CD4-positive, alpha-beta T cell treated with Interleukin-15 for 4 hours (primary cell): ENCODE measurements around the gene IGF2R.

Experiments used
- DNase-seq: peaks from one replicate; pipeline ENCODE4 v3.0.0-alpha.2; 2020; ENCODE audit warnings: low spot score

Gene IGF2R

DNA sequence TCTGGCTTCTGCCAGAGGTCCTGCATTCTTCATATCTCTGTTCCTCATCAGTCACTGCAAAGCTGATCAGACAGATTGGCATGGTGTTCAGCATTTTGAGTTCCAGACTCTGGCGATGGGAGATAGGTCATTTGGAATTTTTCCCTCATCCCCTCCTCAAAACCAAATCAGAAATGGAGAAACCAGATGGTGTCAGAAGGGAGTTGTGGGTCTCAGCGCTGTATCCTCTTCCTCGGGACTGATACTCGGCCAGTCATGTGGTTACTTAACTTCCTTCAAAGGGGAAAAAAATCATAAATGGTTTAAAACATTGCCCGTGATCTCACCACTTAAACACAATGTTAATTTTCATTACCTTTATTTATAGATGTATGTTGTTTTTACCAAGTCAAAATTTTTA is 75.8 kb downstream of the IGF2R start:
- DNase-seq: no peak

DNA sequence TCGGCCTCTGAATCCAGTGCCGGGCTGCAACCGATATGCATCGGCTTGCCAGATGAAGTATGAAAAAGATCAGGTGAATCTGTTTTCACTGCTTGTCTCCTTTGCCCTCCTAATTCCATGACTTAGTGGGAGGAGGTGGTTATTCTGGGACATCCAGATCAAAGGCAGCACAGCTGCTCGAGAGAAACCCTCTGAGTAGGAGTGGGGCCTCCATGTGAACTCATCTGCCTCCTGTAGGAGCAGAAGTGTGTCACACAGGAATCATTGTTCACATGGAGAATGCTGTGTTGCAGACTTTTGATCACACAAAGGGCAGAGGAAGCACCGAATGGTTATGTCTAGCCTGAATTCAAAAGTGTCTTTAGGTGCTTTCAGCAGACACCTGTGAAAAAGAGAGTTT is 79.6 kb downstream of the IGF2R start:
- DNase-seq: no peak

DNA sequence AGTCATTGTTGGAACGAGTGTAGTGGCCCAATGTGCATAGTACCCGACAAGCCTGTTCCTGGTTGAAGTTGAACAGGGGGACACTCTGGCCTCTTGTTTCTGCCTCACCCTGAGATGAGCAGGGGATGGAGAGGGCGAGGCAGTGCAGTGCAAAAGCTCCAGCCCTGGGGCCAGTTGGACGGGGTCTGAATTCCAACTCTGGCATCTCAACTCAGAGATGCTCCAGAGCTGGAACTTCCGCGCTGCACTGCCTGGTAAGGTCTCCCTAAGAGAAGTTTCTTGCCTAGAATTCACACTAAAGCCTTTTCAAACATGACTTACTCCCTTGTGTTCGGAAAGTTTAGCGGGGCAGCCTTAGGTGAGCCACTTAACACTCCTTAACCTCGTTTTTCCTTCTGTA is 80.5 kb downstream of the IGF2R start:
- no peak for DNase-seq

DNA sequence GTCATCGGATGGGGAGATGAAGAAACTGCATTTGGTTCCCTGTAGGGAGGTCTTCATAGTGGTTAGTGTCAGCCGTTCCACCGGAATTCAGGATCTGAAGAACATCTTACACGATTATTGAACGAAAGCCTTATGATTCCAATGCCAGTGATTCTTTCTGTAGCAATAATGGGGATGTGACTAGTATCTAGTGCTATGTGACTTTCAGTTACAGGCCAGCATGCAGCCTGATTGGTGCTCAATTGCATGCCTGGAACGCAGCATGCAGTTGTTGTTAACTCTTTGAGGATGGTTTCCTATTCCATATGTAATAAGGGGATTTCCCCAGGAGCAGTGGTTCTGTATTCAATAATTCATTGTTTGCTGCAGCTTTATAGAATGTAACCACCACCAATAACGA is 81.1 kb downstream of the IGF2R start:
- no peak for DNase-seq

DNA sequence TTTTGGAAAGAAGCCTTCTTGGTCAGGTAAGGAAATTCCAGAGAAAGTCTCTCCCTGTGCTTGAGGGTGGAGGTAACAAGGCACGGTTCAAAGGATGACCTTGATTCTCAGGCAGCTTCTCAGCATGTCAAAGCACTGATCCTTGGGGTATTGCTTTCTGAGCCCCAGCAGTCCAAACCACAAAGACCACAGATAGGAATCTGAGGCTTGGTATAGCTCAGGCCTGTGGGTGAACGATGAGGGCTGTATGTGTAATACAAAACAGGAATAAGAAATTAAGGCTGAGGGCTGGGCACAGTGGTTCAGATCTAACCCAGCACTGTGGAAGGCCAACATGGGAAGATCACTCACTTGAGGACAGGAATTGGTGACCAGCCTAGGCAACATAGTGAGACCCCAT is 82.5 kb downstream of the IGF2R start:
- no peak for DNase-seq

- DNase-seq: no peak
These were observed 85.4 kb downstream of the IGF2R start for GRCh38 chr6:160054271-160054670.

DNA sequence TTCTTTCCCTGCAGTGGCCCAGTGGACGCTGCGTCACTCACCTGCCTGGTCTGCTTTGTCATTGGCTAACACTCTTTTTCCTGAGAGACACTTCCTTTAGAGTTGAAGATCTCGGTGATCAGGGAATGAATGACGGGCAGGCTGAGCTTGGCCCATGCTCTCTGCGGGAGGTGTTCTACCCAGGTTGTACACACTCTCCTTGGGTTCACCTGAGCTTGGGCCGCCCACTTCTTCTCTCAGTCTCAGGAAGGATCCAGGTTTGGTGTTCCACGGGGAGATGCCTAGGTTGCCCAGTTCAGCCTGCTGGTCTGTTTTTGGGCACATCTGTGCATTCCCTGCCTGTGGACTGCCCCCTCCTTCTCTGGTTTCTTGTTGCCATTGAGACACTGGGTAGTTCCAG is 86.0 kb downstream of the IGF2R start:
- no peak for DNase-seq

- DNase-seq: no peak
These were observed 86.5 kb downstream of the IGF2R start for GRCh38 chr6:160055378-160055777.

- DNase-seq: no peak
These were observed 86.9 kb downstream of the IGF2R start for GRCh38 chr6:160055813-160056212.

GRCh38 chr6:160057080-160057479 is 88.2 kb downstream of the IGF2R start:
- no peak for DNase-seq

- no peak for DNase-seq
These were observed 89.8 kb downstream of the IGF2R start for GRCh38 chr6:160058603-160059215.

DNA sequence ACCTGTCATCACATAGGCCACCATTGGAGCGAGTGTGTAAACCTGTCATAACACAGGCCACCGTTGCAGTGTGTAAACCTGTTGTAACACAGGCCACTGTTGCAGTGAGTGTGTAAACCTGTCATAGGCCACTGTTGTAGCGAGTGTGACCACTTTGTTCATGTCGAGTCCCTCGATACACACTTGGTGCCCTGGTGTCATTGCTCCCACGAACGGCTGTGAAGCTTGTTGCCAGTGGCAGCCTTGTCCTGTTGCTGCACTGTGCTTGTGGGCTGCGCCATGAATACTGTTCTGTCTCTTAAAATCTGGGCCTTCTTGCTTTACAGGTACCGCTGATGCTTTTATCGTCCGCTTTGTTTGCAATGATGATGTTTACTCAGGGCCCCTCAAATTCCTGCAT is 91.3 kb downstream of the IGF2R start:
- DNase-seq: no peak

GRCh38 chr6:160060920-160061447 is 92.1 kb downstream of the IGF2R start:
- no peak for DNase-seq

- DNase-seq: no peak
These were observed 95.0 kb downstream of the IGF2R start for GRCh38 chr6:160063771-160064413.

DNA sequence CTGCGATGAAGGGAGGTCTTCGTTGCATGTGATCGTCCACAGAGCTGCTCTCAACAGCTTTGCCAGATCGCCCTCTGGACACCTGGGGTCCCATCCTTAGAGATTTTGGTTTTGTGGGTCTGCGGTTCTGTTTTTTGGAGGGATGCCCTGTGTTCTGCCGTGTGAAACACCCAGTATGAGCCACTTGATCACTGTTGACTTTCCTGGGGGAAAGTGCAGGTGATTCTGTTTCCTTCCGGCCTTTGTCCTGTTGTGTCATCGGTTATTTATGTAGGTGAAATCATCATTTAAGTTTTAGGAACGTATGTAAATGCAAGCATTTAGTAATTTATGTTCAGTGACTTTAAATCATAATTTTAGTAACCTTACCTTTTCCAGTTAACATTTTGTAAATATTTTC is 96.3 kb downstream of the IGF2R start:
- no peak for DNase-seq

DNA sequence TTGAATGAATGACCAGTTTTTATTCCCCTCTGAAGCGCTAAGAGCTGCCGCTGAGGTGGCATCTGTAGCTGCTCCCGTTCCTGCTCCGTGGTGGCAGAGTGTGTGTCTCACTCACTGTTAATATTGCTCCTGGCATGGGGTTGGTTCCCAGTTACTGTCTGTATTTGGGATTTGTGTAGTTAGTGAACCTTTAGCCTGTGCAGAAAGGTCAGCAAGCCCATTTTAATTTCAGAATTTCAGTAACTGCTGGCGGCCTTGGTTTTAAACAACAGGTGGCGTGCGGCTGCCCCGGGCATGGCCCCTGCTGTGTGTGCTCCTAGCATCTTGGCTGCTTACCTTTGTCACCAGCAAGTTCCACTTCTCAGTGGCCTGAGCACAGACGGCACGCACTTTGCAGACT is 98.7 kb downstream of the IGF2R start:
- DNase-seq: no peak

GRCh38 chr6:160068346-160068745 is 99.5 kb downstream of the IGF2R start:
- no peak for DNase-seq

DNA sequence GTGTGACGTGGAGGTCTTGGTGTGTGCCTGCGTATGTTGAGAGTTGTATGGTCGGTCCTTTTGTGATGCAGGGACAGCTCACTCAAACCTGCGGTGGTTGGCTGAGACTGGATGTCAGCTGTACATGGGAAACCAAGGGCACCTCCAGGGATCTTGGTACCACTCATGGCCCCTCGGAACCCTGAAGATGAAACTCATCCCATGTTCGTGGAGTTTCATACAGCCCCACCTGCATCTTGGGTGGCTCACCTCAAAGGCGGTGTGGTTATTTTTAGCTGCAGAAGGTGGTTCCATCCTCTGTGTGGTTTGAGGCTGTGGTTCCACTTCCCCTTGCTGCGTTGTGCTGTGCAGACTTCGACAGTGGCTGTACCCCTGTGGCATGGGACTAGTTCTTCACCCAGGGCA is 100.2 kb downstream of the IGF2R start:
- peak; percentile 39 for DNase-seq

DNA sequence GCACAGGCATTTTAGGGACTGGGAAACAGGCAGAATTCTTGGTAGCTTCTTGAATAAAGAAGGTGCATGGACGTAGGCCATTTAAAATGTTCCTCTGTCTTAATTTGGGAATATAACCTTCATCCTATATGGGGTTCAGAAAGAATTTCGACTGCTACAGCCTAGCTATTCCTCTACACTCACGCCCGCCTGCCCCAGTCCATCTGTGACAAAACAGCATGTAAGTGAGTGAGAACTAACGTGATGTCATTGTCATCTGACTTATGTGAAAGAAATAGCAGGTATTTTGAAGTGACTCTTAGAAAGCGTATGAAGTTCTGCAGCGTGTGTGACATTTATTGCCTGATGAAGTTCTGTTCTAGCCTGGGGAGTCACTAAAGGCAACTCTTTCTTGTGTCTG is 100.6 kb downstream of the IGF2R start:
- no peak for DNase-seq

GRCh38 chr6:160070427-160070826 is 101.5 kb downstream of the IGF2R start:
- no peak for DNase-seq

DNA sequence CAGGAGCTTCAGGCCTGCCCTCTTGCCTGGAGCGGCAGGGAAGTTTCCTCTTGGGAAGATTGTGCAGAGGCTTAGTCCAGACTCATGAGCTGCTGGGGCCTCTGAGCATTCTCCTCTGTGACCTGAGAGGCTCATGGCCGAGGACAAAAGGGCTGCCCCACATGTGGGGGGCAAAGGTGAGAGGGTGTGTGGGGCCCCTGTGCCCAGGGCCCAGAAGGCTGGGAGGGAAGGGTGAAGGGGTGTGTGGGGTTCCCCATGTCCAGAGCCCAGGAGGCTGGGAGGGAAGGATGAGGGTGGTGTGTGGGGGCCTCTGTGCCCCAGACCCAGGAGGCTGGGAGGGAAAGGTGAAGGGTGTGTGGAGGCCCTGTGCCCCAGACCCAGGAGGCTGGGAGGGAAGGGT is 101.9 kb downstream of the IGF2R start:
- DNase-seq: no peak

DNA sequence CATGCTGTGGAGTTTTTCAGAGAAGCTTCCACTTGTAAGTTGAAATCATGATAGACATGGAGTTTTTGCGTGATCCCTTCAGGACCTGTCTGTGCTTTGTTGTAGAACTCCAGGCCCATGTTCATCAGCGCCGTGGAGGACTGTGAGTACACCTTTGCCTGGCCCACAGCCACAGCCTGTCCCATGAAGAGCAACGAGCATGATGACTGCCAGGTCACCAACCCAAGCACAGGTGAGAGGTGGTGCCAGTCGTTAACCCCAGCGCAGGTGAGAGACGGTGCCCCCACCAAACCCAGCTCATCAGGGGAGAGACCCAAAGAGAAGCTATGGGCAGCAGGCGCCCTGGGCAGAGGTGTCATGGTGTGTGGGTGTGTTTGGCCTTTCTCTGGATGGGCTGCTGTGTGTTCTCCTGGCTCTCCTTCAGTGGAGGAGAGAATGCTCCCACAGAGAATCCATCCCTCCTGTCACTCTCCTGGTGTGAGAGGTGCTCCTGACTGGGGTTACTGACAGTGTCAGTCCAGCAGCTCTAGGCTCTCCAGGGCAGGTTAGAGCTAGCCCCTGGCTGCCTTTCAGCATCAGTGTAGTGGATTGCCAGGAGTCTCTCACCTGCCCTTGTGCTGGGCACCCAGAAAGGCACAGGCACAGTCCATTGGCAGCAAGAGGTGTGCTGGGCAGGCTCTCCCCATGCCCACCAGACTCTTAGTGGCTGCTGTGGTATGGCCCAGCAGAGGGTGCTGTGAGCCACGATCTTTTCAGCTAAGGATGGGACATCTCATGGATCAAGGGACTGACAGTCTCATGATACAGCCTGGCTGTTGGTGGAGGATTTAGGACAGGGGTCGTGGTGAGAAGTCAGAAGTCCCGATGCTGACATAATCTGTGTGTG is 103.2 kb downstream of the IGF2R start:
- DNase-seq: no peak

DNA sequence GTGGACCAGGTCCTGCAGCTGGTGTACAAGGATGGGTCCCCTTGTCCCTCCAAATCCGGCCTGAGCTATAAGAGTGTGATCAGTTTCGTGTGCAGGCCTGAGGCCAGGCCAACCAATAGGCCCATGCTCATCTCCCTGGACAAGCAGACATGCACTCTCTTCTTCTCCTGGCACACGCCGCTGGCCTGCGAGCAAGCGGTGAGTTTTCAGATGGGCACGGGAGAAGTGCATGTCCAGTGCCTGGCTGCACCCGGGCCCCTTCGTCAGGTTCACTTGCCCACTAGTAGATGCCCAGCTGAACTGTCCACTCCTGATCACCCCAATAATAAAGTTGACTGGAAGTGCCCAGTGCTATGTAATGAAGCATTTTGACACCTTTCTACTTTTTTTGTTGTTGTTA is 104.4 kb downstream of the IGF2R start:
- no peak for DNase-seq
